GM12878 (cell line): ENCODE measurements around the gene AKAP13. TPM values are rescaled to one million over a fixed set of nuclear protein-coding genes. Genes with fewer than 3 reads are reported as not detected.

ENCODE experiments used
- CEBPB ChIP-seq, 2 experiments: fragments of 150-350 bp in 1 of 2; IDR thresholded peaks; 2 replicates each; pipeline ENCODE4 v1.6.1; 2012 to 2014; ENCODE audit warnings: low read depth in 2 of 2, low read length in 2 of 2, borderline replicate concordance in 1 of 2, inconsistent platforms in 1 of 2
- CHD2 ChIP-seq: IDR thresholded peaks from 2 replicates; pipeline ENCODE4 v1.6.1; 2011; ENCODE audit warnings: low read depth, low read length, improper control_type of control experiment, borderline replicate concordance
- EED ChIP-seq: sonication (generic); IDR thresholded peaks from 2 replicates; pipeline ENCODE4 v1.6.1; 2016; ENCODE audit warnings: antibody characterized with exemption, low read depth
- IKZF2 ChIP-seq, 2 experiments: fragments of 450-650 bp; IDR thresholded peaks; 2 replicates each; pipeline ENCODE4 v1.6.1; 2017; ENCODE audit warnings: mild to moderate bottlenecking in 2 of 2, moderate library complexity in 2 of 2
- PBX3 ChIP-seq: IDR thresholded peaks from 2 replicates; pipeline ENCODE4 v1.6.1; 2011; ENCODE audit warnings: mild to moderate bottlenecking, low read depth, low read length, moderate library complexity; ENCODE audit not compliant: insufficient replicate concordance
- SKIL ChIP-seq: fragments of 450-650 bp; IDR thresholded peaks from 2 replicates; pipeline ENCODE4 v1.6.1; 2017; ENCODE audit warnings: mild to moderate bottlenecking, low read depth, inconsistent platforms; ENCODE audit not compliant: poor library complexity, severe bottlenecking
- SMAD5 ChIP-seq: IDR thresholded peaks from 2 replicates; pipeline ENCODE4 v1.6.1; 2016; ENCODE audit warnings: antibody characterized with exemption, low read depth
- TCF12 ChIP-seq: IDR thresholded peaks from 2 replicates; pipeline ENCODE4 v1.6.1; 2011; ENCODE audit warnings: low read depth, mild to moderate bottlenecking, low read length
- ZNF207 ChIP-seq: fragments of 450-650 bp; IDR thresholded peaks from 2 replicates; pipeline ENCODE4 v1.6.1; 2014; ENCODE audit warnings: antibody characterized with exemption, mild to moderate bottlenecking, borderline replicate concordance
- polyA plus RNA-seq, 11 experiments: library from polyadenylated mRNA; depleted of rRNA in 4 of 11; unstranded in 6 of 11; stranded (reverse) in 5 of 11; fragments of >200 nt; fragmentation: Nextera tagmentation in 4 of 11; fragmentation: Illumina TruSeq in 1 of 11; extraction: Ambion mirVana in 4 of 11; extraction: Trizol in 1 of 11; gene quantifications; 1 replicate in 1 of 11; 2 replicates in 10 of 11; pipeline versions ENCODE4 v1.2.1 to v1.2.3, GENCODE V29; 2011 to 2016; ENCODE audit warnings: inconsistent platforms in 2 of 11, missing spikeins in 2 of 11, low read depth in 1 of 11
- total RNA-seq, 4 experiments: library from RNA; depleted of rRNA in 3 of 4; stranded (reverse); fragments of >200 nt in 3 of 4; fragmentation: Illumina TruSeq in 1 of 4; extraction: Trizol in 1 of 4; gene quantifications; 2 replicates each; pipeline versions ENCODE4 v1.2.1 to v1.2.3, GENCODE V29; 2013 to 2021
- TF ChIP-seq, protein P1 (sequence below): fragments of 450-650 bp; IDR thresholded peaks from 2 replicates; pipeline ENCODE4 v1.6.1; 2018; ENCODE audit warnings: mild to moderate bottlenecking, low read depth, moderate library complexity; ENCODE audit not compliant: partially characterized antibody

The AKAP13 gene
- total and polyA plus RNA-seq, 10 of the 15 experiments (the other 5 are each of a cell fraction or from before 2014, with no cell fraction given), result 14.4 to 74.9 (median 55.1) TPM

DNA sequence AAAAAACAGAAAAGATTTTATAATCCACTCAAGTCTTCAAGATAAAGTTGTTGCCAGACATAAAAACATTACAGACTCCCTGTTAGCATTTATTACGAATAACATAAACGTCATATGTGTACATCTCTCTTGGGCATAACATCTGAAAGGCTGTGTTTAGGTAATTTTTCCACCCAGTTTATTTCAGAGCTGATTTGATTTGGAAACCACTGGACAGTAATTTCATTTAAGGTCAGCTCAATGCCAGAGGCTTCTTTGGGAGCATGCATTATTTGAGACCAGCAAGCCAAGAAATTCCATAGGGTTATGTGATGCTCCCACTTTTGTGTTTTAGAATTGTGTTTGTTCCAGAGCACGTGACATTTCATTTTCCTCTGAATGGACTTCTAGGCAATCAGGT, 196.0 kb downstream of the AKAP13 start (continued):
- TF ChIP-seq, protein P1, sequence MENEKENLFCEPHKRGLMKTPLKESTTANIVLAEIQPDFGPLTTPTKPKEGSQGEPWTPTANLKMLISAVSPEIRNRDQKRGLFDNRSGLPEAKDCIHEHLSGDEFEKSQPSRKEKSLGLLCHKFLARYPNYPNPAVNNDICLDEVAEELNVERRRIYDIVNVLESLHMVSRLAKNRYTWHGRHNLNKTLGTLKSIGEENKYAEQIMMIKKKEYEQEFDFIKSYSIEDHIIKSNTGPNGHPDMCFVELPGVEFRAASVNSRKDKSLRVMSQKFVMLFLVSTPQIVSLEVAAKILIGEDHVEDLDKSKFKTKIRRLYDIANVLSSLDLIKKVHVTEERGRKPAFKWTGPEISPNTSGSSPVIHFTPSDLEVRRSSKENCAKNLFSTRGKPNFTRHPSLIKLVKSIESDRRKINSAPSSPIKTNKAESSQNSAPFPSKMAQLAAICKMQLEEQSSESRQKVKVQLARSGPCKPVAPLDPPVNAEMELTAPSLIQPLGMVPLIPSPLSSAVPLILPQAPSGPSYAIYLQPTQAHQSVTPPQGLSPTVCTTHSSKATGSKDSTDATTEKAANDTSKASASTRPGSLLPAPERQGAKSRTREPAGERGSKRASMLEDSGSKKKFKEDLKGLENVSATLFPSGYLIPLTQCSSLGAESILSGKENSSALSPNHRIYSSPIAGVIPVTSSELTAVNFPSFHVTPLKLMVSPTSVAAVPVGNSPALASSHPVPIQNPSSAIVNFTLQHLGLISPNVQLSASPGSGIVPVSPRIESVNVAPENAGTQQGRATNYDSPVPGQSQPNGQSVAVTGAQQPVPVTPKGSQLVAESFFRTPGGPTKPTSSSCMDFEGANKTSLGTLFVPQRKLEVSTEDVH, result no peak
- TF ChIP-seq EED, result no peak
- no peak for TF ChIP-seq SMAD5
- TF ChIP-seq TCF12, result no peak
- TF ChIP-seq SKIL, result no peak
- TF ChIP-seq CEBPB (IDR thresholded peaks at IDR 0.05; ENCODE audit: borderline replicate concordance in 1 of 2, low read depth in 2 of 2, low read length in 2 of 2), result no peak
- TF ChIP-seq PBX3, result no peak
- no peak for TF ChIP-seq IKZF2 (IDR thresholded peaks at IDR 0.05)
- TF ChIP-seq ZNF207, result no peak
- TF ChIP-seq CHD2, result no peak
